ENCODE data around the gene ZC3H8. TPM values are rescaled to one million over a fixed set of nuclear protein-coding genes. Genes with fewer than 3 reads are reported as not detected.
A peak's percentile ranks its signal among the peaks of the same experiment; 100 is the strongest.

ZC3H8 gene
- total and polyA plus RNA-seq, 2 donors (not counting 1 experiment from before 2014, with no cell fraction given), result 5.5 to 26.0 TPM

DNA sequence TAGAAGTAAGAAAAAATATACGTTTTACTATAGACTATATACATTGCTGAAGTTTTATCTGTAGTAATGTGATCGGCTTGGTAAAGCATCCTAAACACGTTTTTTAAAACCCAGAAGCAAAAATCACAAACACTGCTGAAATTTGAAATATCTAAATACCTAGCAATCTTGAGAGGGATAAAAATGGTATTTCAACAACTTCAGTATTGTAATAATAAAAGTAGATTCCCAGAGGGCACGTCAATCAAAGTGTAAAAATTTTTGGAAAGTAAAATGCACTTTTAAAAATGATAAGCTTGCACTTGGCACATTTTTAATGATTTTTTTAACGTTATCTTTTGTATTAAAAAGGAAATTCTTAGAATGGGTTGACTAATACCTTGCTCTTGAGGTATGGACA, 22.1 kb upstream of the ZC3H8 start:
- ChIA-PET POLR2A (interaction anchor here (0.6 to 0.7 kb wide), 2 partner anchors 250 to 969 kb away, joined by 3 read pairs; no protein-coding TSS in a partner anchor), CTCF (interaction anchor here (1.1 to 1.3 kb wide), 3 partner anchors 18 to 389 kb away, joined by 3 to 4 read pairs (median 4); no protein-coding TSS in a partner anchor)
- H3K4me1 Mint-ChIP-seq, result peaks cover 22% of the 10 kb centered on the region
- H2AFZ ChIP-seq (ENCODE audit: insufficient read depth, low read depth, low read length, poor library complexity, severe bottlenecking), result no peak overlapping the region
- H3K4me3 ChIP-seq (ENCODE audit: control extremely low read depth in 1 of 5, extremely low read depth in 1 of 5, insufficient read depth in 1 of 5, low read depth in 2 of 5, low read length in 4 of 5), result peak overlapping the region in 1 of 5 experiments; percentile 99
- H3K4me1 ChIP-seq (ENCODE audit: control insufficient read depth in 2 of 2, insufficient read depth in 2 of 2, low read length in 2 of 2), result peaks cover 4 to 10% of the 10 kb centered on the region in 2 donors
- no peak overlapping the region for H3K27ac Mint-ChIP-seq
- peak overlapping the region in 1 of 2 donors; percentile 100 for H3K27ac ChIP-seq (ENCODE audit: low read length in 2 of 2)
- DNase-seq (no peak), ATAC-seq (ENCODE audit: low read depth) (no peak)
- TF ChIP-seq, protein P1, sequence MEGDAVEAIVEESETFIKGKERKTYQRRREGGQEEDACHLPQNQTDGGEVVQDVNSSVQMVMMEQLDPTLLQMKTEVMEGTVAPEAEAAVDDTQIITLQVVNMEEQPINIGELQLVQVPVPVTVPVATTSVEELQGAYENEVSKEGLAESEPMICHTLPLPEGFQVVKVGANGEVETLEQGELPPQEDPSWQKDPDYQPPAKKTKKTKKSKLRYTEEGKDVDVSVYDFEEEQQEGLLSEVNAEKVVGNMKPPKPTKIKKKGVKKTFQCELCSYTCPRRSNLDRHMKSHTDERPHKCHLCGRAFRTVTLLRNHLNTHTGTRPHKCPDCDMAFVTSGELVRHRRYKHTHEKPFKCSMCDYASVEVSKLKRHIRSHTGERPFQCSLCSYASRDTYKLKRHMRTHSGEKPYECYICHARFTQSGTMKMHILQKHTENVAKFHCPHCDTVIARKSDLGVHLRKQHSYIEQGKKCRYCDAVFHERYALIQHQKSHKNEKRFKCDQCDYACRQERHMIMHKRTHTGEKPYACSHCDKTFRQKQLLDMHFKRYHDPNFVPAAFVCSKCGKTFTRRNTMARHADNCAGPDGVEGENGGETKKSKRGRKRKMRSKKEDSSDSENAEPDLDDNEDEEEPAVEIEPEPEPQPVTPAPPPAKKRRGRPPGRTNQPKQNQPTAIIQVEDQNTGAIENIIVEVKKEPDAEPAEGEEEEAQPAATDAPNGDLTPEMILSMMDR (IDR thresholded peaks at IDR 0.05), result no peak
- no peak for TF ChIP-seq EZH2 (IDR thresholded peaks at IDR 0.05; ENCODE audit: borderline replicate concordance, insufficient read depth, low read depth, low read length, poor library complexity, severe bottlenecking)
- no peaks in the 10 kb centered on the region for H3K9me3 Mint-ChIP-seq (ENCODE audit: insufficient read depth)
- H3K27me3 Mint-ChIP-seq, result no peaks in the 10 kb centered on the region
- no peaks in the 10 kb centered on the region for H3K36me3 ChIP-seq (replicated peaks in 1 of 2; ENCODE audit: control extremely low read depth in 1 of 2, control insufficient read depth in 1 of 2, extremely low read depth in 1 of 2, insufficient read depth in 2 of 2, low read length in 1 of 2)
- H3K9ac ChIP-seq (ENCODE audit: low read length), result peak overlapping the region; percentile 100
- peaks cover 7% of the 10 kb centered on the region for H3K79me2 ChIP-seq (ENCODE audit: control insufficient read depth, insufficient read depth, low read length)
- intact Hi-C loops (cut with micrococcal nuclease), result loop anchor here (1.0 to 5.0 kb wide), 5 partner anchors 204 to 1600 kb away; partner anchors contain the start of genes ANAPC1, BUB1, CHCHD5 and POLR1B
- no CpG with 5 or more reads among the region's 5 CpGs for WGBS (ENCODE audit: insufficient coverage)
- no peak overlapping the region for H3K4me3 Mint-ChIP-seq
- no peaks in the 10 kb centered on the region for H3K27me3 ChIP-seq (replicated peaks in 1 of 4; ENCODE audit: control extremely low read depth in 1 of 4, control insufficient read depth in 3 of 4, insufficient read depth in 4 of 4, low read length in 3 of 4)
- no peaks in the 10 kb centered on the region for H3K9me3 ChIP-seq (ENCODE audit: control extremely low read depth in 1 of 3, control insufficient read depth in 2 of 3, insufficient read depth in 1 of 3, low read length in 2 of 3)
- H3K4me2 ChIP-seq (replicated peaks; ENCODE audit: low read depth, low read length, poor library complexity, severe bottlenecking), result peak overlapping the region; percentile 86
- no peaks in the 10 kb centered on the region for H4K20me1 ChIP-seq (ENCODE audit: control insufficient read depth, insufficient read depth, low read length, poor library complexity, severe bottlenecking)

All from B cell (primary cell).